GM19452 (cell line): ENCODE results near the gene YPEL4.

ENCODE experiments used
- ATAC-seq: cut with Tn5 transposase; IDR thresholded peaks from one replicate; pipeline ENCODE4 v1.9.1; 2021; ENCODE audit not compliant: unreplicated experiment

Gene YPEL4

DNA sequence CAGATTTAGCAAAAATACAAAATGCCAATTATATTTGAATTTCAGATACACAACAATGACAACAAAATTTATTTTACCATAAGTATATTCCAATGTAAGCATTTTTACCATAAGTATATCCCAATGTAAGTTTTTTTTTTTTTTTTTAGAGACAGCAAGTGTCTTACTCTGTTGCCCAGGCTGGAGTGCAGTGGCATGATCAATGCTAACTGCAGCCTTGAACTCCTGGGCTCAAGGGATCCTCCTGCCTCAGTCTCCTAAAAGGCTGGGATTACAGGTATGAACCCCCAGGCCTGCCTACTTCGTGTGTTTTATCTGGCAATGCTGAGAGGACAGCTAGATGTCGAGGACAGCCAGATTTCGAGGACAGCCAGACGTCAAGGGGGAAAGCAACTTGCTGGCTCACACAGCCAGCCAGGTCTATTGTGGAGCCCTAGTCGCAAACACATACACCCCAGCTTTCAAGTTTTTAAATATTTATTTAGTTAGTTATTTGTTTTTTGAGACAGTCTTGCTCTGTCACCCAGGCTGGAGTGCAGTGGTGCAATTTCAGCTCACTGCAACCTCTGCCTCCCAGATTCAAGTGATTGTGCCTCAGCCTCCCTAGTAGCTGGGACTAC is 53.3 kb downstream of the YPEL4 start:
- ATAC-seq, result no peak
